ENCODE results near the gene PTTG1IP. TPM values are rescaled to one million over a fixed set of nuclear protein-coding genes. Genes with fewer than 3 reads are reported as not detected.

The PTTG1IP gene
- total and polyA plus RNA-seq, 2 of the 4 experiments (the other 2 are of a cell fraction) = 167 to 194 TPM

GRCh38 chr21:44862869-44863685 is 10.4 kb downstream of the PTTG1IP start:
- Histone ChIP-seq H3K36me3 (ENCODE audit: control insufficient read depth, insufficient read depth, low read length) (peaks cover 56% of the 10 kb centered on the region), H3K56ac (ENCODE audit: extremely low read depth, insufficient read depth, low read length) (no peak overlapping the region), H3K27ac (ENCODE audit: insufficient read depth, low read length) (no peak overlapping the region), H4K5ac (ENCODE audit: low read depth, low read length) (no peak overlapping the region), H3K27me3 (ENCODE audit: control insufficient read depth, insufficient read depth, low read length) (no peaks in the 10 kb centered on the region), H3K18ac (ENCODE audit: low read depth, low read length) (no peak overlapping the region), H3K4me1 (ENCODE audit: control insufficient read depth, insufficient read depth, low read length) (peaks cover 20% of the 10 kb centered on the region), H4K8ac (ENCODE audit: low read depth in 2 of 2, low read length in 2 of 2) (no peak overlapping the region), H2BK120ac (ENCODE audit: low read depth, low read length) (no peak overlapping the region), H3K79me1 (ENCODE audit: low read depth in 1 of 2, low read length in 2 of 2) (peaks cover 23 to 80% of the 10 kb centered on the region in 2 experiments), H4K91ac (ENCODE audit: insufficient read depth, low read depth, low read length) (no peak overlapping the region), H3K9me3 (ENCODE audit: control insufficient read depth, insufficient read depth, low read length) (no peaks in the 10 kb centered on the region), H3K4me3 (ENCODE audit: insufficient read depth, low read depth, low read length) (no peak overlapping the region), H2AK5ac (ENCODE audit: low read depth, low read length) (0 out of 2 replicates have a peak overlapping the region, but pooled peaks have one; percentile 2), H3K4me2 (ENCODE audit: low read depth, low read length) (no peak overlapping the region), H2AK9ac (replicated peaks; ENCODE audit: low read depth, low read length, poor library complexity) (no peak overlapping the region), H2BK5ac (ENCODE audit: low read depth, low read length, poor library complexity, severe bottlenecking) (no peak overlapping the region), H3K23ac (ENCODE audit: low read depth, low read length) (no peak overlapping the region), H3K4ac (ENCODE audit: low read depth, low read length) (no peak overlapping the region), H3K14ac (replicated peaks; ENCODE audit: low read depth, low read length) (no peak overlapping the region), H3K9ac (ENCODE audit: low read depth, low read length) (no peak overlapping the region), H3K9me1 (ENCODE audit: insufficient read depth, low read length) (peaks cover 47% of the 10 kb centered on the region), H4K20me1 (ENCODE audit: insufficient read depth, low read length) (peaks cover 93% of the 10 kb centered on the region), H2BK15ac (ENCODE audit: low read depth, low read length) (no peak overlapping the region), H2AFZ (replicated peaks; ENCODE audit: low read length, poor library complexity) (no peak overlapping the region), H2BK20ac (ENCODE audit: low read depth, low read length) (no peak overlapping the region)
- intact Hi-C loops (cut with micrococcal nuclease) (no loop called here), dilution Hi-C loops (cut with HindIII; ENCODE audit: low sequenced_read_pairs, unreplicated experiment) (no loop called here), in situ Hi-C loops (cut with MboI; ENCODE audit: low sequenced_read_pairs) (no loop called here)
- CTCF ChIA-PET = no interaction called here
- BruUV-seq (replicated peaks) = no TSS peak
- DNase-seq (no peak), ATAC-seq (ENCODE audit: low read depth) (no peak)
- WGBS, 2 experiments (ENCODE audit: extremely low coverage in 2 of 2, insufficient read length in 1 of 2) = 89% methylated on average over 7 of the region's 25 CpGs; no CpG with 5 or more reads in 1 of the 2 experiments
- POLR2A ChIA-PET (ENCODE audit: unreplicated experiment) = no interaction called here
- TF ChIP-seq, protein P1, sequence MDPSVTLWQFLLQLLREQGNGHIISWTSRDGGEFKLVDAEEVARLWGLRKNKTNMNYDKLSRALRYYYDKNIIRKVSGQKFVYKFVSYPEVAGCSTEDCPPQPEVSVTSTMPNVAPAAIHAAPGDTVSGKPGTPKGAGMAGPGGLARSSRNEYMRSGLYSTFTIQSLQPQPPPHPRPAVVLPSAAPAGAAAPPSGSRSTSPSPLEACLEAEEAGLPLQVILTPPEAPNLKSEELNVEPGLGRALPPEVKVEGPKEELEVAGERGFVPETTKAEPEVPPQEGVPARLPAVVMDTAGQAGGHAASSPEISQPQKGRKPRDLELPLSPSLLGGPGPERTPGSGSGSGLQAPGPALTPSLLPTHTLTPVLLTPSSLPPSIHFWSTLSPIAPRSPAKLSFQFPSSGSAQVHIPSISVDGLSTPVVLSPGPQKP (IDR thresholded peaks at IDR 0.05; ENCODE audit: borderline replicate concordance, low read depth, low read length) = no peak
- TF ChIP-seq POLR2A (IDR thresholded peaks at IDR 0.05; ENCODE audit: low read depth, low read length) (no peak), USF2 (IDR thresholded peaks at IDR 0.05; ENCODE audit: low read depth, low read length) (no peak), CEBPB (IDR thresholded peaks at IDR 0.05; ENCODE audit: low read depth, low read length) (no peak), CHD1 (IDR thresholded peaks at IDR 0.05; ENCODE audit: low read depth, low read length) (no peak), BHLHE40 (IDR thresholded peaks at IDR 0.05; ENCODE audit: low read depth, low read length) (no peak), SMC3 (IDR thresholded peaks at IDR 0.05; ENCODE audit: low read depth, low read length) (no peak), MAFK (IDR thresholded peaks at IDR 0.05; ENCODE audit: low read depth, low read length) (no peak), NFE2L2 (IDR thresholded peaks at IDR 0.05; ENCODE audit: low read depth, low read length) (no peak), MXI1 (IDR thresholded peaks at IDR 0.05; ENCODE audit: borderline replicate concordance, low read depth, low read length) (no peak), RAD21 (IDR thresholded peaks at IDR 0.05; ENCODE audit: low read length) (no peak), CTCF (conservative IDR thresholded peaks at IDR 0.05; ENCODE audit: low read depth, low read length) (no peak), MAZ (IDR thresholded peaks at IDR 0.05; ENCODE audit: borderline replicate concordance, low read depth, low read length) (no peak), RFX5 (IDR thresholded peaks at IDR 0.05; ENCODE audit: low read depth, low read length) (no peak), FOS (IDR thresholded peaks at IDR 0.05; ENCODE audit: low read depth, low read length) (no peak)

All from IMR-90 (cell line).